HG02798 (cell line): Measurements from ENCODE around the gene AURKA.
"Not testable (repeated sequence)": the region's sequence is repeated elsewhere in the genome, so short reads cannot be mapped to it uniquely, and the experiment has no call there.

ENCODE experiments used
- ATAC-seq: cut with Tn5 transposase; IDR thresholded peaks from one replicate; pipeline ENCODE4 v1.9.1; 2021; ENCODE audit warnings: mild to moderate bottlenecking; ENCODE audit not compliant: unreplicated experiment, poor library complexity

The AURKA gene

DNA sequence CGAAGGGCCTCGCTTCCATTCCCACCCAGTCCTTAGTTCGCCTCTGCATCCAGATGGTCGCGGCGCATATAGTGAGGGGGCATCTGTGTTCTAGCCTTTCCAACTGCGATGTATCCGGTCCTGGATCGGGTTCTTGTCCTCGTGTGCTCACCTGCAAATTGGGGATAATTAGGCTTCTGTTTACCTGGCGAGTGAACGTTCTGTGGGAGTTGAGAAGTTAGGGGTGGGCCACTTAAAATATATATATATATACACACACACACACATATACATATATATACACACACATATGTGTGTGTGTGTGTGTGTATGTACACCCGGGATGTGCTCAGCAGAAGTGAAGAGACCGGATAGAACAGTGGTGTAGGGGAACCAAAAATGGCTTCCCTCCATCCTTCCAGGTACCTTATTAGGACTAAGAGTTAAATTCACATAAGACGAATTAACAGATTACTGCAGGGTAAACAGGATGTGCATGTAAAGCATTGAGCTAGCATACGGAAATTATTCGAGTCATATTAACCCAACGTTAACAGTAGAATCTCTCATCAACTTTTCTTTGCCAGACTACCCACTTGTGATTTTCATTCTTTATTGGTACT, 967 bp upstream of the AURKA start:
- ATAC-seq: no peak

DNA sequence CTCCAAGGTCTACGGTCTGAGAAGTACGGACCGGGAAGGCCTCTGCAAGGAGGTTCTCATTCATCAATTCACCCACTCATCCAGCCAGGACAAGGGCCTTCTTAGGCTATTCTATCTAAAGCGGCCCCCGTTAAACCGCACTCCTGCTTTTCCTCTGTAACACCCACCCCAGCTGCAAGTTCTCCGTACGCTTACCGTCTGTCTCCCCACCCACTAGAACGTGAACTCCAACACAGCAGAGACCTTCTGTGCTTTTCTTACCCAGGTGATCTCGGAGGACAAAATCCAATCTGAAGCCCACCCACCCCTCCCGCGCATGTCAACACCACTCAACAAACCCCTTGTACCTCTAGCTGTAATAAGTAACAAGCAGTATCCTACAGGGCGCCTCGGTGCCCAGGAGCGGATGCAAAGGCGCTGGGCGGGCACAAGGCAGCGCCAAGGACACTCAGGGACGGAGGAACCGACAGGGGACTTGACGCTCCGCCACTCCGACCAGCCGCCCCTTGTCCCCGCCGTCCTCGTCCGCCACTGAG, 351 bp downstream of the AURKA start:
- peak; percentile 30 for ATAC-seq

GRCh38 chr20:56391037-56391436, 978 bp downstream of the AURKA start:
- ATAC-seq: no peak

GRCh38 chr20:56390396-56390795, 1.6 kb downstream of the AURKA start:
- not testable (repeated sequence) for ATAC-seq

DNA sequence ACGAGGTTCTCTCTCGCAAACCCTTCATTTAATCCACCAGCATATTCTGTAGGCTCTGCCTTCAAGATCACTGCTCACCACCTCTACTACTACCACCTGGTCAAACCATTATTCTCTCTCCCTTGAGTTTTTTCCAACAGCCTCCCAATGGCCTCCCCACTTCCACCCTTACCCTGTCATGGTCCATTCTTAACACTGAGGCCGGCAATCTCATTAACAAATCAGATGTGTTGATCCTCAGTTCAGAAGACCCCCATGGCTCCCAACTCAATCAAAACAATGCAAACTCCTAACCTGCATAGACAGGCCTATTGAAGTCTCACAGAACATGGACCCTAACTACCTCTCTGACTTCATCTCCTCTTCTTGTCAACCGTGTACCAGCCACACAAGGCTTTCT, 2.2 kb downstream of the AURKA start:
- ATAC-seq: no peak

- no peak for ATAC-seq
Observed at GRCh38 chr20:56388882-56389281, 3.1 kb downstream of the AURKA start.

DNA sequence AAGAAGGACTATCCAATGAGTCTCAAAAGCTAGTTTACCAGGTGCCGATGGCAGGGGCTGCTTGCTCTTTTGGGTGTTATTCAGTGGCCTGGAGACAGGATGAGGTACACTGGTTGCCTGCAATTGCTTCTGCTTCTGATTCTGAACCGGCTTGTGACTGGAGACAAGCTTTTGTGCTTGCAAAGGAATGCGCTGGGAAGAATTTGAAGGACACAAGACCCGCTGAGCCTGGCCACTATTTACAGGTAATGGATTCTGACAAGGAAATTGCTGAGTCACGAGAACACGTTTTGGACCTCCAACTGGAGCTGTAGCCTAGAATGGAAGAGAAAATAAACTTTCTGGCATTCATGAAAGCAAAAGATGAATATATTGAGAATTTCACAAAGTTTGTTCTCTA, 5.8 kb downstream of the AURKA start:
- no peak for ATAC-seq

GRCh38 chr20:56385130-56385529, 6.9 kb downstream of the AURKA start:
- no peak for ATAC-seq

- no peak for ATAC-seq
Observed at GRCh38 chr20:56383334-56383733, 8.7 kb downstream of the AURKA start.

DNA sequence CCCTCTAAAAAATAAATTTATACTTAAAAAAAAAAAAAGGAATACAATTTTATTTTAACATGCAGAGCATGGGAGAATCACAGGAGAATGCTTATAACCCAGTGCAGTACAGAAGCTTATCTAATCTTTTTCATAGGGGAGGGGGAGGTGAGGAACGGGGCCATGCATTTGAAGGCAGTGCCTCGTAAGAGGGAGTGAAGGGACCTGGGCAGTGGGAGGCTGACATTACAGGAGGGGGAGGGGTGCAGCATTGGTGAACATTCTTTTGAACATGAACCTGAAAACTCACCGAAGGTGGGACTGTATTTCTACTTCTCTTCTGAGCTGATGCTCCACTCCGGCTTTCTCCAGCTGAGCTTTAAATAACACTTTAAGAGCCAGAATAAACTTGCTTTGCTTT, 9.3 kb downstream of the AURKA start:
- ATAC-seq: no peak

DNA sequence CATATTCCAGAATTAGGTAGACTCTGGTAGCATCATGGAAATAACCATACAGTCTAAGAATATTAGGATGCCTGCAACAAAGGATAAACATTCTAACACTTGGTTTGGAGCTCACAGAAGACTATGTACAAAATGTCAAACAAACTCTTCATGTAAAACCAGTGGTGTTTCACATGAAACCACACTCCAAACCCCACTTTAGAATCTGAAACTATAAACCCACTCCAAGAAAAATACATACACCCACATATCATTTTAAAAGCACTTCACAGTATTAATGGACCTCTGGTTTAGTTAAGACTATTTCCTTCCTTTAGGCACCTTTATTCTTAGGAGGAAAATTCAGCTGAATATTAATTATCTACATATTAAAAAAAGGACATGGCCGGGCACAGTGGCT, 10.5 kb downstream of the AURKA start:
- peak; percentile 52 for ATAC-seq

GRCh38 chr20:56380375-56380774, 11.6 kb downstream of the AURKA start:
- ATAC-seq: no peak

GRCh38 chr20:56378386-56378785, 13.6 kb downstream of the AURKA start:
- ATAC-seq: no peak

GRCh38 chr20:56376331-56376730, 15.7 kb downstream of the AURKA start:
- ATAC-seq: no peak

DNA sequence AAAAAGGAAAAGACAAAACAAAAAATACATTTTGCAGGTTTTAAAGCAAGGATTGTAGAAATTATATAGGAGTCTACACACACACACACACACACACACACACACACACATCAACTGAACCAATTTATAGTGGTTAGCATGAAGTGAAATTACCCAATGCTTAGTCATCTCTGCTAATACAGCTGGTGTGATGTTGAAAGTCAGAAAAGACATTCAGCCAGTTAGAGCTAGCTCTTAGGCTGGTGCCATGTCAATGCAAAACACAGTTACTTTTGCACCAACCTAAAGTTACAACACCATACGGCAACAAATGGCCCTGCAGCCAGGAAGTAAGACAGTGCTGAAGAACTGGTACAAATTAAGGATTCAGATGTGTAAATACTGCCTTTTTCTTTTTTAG, 18.1 kb downstream of the AURKA start:
- ATAC-seq: no peak

GRCh38 chr20:56372850-56373249, 19.2 kb downstream of the AURKA start:
- ATAC-seq: no peak

DNA sequence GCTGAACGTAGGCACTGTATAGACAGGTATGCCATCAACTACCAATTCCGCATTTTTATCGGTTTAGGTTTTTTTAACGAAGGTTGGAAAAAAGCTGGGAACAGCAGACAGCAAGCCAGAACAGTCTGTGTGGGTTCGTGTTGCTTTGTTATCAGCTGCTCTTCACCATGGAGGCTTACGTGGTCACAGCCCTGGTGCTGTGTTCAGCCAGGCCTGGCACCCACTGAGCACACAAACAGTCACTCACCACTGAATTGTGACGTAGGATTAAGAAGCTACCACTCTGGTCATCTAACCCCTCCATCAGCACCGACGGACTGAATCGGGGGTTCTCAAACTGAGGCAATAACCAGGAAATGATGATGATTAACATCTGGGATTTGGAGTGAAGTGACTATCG, 20.0 kb downstream of the AURKA start:
- no peak for ATAC-seq

DNA sequence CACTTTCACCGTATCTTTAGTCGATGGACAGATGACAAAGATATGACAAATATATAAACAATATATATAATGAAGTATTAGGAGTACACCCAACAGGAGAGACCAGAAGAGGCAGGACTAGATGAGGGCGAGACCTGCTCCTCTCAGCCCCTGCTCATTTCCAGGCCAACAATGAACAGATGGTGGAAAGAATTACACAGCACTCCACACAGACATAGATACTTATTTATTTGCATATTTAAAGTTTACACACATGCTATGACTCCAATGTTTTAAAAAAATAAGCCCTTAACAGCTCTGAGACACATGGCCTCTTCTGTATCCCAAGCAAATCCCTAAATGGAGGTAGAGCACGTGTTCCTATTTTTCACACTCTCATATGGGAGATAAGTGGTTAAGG, 22.8 kb downstream of the AURKA start:
- ATAC-seq: no peak

DNA sequence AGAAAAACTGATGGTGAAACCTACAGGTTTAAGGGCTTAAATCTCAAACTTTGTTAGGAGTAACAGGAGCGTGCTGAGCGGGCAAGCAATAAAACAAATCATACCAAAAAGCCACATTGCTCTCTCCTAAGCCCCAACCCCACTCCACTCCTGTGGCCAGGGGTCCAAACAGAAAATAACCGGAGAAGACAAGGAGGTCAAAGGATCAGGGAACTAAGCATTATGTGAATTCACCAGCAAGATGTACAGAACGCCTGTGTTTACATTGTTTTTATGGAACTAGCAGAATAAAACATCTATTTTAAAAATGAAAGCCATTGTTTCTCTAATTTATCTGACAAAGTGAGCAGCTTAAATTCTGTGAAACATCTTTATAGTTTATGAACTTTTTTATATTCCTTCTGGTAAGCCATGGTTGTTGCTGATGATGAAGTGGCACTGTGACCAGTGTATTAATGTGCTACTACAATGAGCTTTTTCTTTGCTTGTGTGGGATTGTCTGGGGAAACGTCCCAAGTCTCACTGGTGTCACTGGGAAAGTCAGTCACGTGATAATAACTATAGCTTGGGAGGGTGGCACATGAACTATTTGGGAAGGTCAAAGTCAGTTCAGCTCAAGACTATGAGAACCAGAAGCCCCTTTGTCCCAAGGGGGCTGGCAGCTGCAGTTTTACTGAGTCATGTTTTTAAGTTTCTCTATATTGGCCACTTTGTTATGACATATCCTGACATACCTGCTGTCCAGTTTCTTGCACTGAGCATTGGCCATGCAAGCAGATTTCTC, 23.5 kb downstream of the AURKA start:
- ATAC-seq: no peak

GRCh38 chr20:56363491-56363890, 28.5 kb downstream of the AURKA start:
- ATAC-seq: no peak

DNA sequence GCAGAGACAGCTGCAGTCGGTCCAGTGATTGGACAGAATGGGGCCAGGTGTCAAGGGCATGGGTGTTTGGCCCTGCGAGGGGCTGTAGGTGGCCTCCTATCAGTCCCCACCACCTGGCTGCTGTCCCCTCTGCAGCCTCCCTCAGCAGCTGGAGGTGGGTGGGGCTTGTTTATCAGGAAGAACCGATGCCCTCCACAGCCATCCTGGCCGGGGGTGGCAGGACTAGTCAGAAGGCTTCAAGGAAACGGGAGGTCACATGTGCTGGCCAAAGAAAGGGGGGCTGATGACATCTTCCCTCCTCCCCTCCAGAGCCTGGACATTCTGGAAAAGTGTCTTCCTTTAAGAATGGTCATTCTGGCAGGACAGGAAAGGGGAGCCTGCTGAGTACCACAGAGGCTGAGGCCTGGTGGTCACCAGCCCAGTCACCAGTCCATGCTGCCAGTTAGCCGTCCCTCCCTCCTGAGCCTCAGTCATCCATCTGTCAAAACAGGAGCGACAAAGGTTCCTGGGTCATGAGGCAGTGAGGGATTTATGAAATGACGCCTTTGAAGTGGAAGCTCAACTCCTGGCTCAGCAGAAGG, 29.1 kb downstream of the AURKA start:
- ATAC-seq: no peak

DNA sequence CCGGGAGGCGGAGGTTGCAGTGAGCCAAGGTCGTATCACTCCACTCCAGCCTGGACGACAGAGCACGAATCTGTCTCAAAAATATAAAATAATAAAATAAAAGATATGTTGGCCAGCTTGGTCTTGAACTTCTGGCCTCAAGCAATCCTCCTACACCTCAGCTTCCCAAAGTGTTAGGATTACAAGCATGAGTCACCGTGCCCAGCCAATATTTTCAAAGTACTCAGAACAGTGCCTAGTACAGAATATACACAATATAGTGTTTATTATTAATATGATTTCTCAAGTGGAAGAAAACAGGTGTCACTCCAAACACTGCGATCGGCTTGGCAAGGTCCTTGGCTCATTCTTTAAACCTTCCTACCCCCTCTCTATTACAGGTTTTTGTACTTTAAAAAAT, 30.1 kb downstream of the AURKA start:
- ATAC-seq: no peak
